Colonic mucosa (tissue), 4 donors: ENCODE measurements around the gene MTR. TPM values are rescaled to one million over a fixed set of nuclear protein-coding genes. Genes with fewer than 3 reads are reported as not detected.

Experiments used
- DNase-seq: peaks from one replicate; pipeline ENCODE4 v3.0.0-alpha.2; 2020
- H3K27ac ChIP-seq: fragments of 200-600 bp; one replicate; pipeline ENCODE4 v1.8.0; 2021
- H3K27me3 ChIP-seq: fragments of 200-600 bp; one replicate; pipeline ENCODE4 v1.8.0; 2021
- H3K36me3 ChIP-seq: fragments of 200-600 bp; one replicate; pipeline ENCODE4 v1.8.0; 2021
- H3K4me1 ChIP-seq: fragments of 200-600 bp; one replicate; pipeline ENCODE4 v1.8.0; 2021; ENCODE audit warnings: mild to moderate bottlenecking
- H3K4me3 ChIP-seq: fragments of 200-600 bp; one replicate; pipeline ENCODE4 v1.8.0; 2021
- H3K9ac ChIP-seq, 2 donors: one replicate each; pipeline ENCODE4 v1.7.0; 2013; ENCODE audit warnings: control low read depth in 2 of 2, low read depth in 2 of 2, low read length in 2 of 2
- H3K9me3 ChIP-seq: fragments of 200-600 bp; one replicate; pipeline ENCODE4 v1.8.0; 2021
- intact Hi-C: fragments of 100-400 bp; cut with DNase I; formaldehyde crosslinking; loops from one replicate; pipeline ENCODE4 v1.14.1; 2022
- total RNA-seq, 2 donors: library from RNA; stranded (reverse); fragmentation: NEBNext Ultra II Directional in 1 of 2; extraction: Animal tissue kit (Norgen Biotek cat#: 25700) in 1 of 2; gene quantifications; one replicate each; pipeline ENCODE4 v1.2.1, GENCODE V29; 2021
- TF ChIP-seq, protein P1 (sequence below): fragments of 200-600 bp; IDR thresholded peaks from one replicate; pipeline ENCODE4 v1.8.0; 2022; ENCODE audit warnings: antibody characterized with exemption, mild to moderate bottlenecking
- donor health status: healthy.
- donor health status: DM: no; HTN: no; CAD: no.
- donor health status: DM: no; HTN: no; CAD: no.

MTR gene
- total RNA-seq, 2 donors from 2014 or later, result 20.5 to 24.4 TPM

- TF ChIP-seq, protein P1, sequence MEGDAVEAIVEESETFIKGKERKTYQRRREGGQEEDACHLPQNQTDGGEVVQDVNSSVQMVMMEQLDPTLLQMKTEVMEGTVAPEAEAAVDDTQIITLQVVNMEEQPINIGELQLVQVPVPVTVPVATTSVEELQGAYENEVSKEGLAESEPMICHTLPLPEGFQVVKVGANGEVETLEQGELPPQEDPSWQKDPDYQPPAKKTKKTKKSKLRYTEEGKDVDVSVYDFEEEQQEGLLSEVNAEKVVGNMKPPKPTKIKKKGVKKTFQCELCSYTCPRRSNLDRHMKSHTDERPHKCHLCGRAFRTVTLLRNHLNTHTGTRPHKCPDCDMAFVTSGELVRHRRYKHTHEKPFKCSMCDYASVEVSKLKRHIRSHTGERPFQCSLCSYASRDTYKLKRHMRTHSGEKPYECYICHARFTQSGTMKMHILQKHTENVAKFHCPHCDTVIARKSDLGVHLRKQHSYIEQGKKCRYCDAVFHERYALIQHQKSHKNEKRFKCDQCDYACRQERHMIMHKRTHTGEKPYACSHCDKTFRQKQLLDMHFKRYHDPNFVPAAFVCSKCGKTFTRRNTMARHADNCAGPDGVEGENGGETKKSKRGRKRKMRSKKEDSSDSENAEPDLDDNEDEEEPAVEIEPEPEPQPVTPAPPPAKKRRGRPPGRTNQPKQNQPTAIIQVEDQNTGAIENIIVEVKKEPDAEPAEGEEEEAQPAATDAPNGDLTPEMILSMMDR, result no peak
- Histone ChIP-seq H3K9me3 (no peaks in the 10 kb centered on the region), H3K27me3 (no peaks in the 10 kb centered on the region), H3K36me3 (no peaks in the 10 kb centered on the region), H3K9ac (no peak overlapping the region), H3K4me3 (no peak overlapping the region), H3K27ac (no peak overlapping the region), H3K4me1 (no peaks in the 10 kb centered on the region)
- intact Hi-C loops, result no loop called here
- no peak for DNase-seq
These were observed 119.3 kb downstream of the MTR start for GRCh38 chr1:236914375-236914774.

- Histone ChIP-seq H3K27ac (no peak overlapping the region), H3K4me3 (no peak overlapping the region), H3K36me3 (no peaks in the 10 kb centered on the region), H3K27me3 (no peaks in the 10 kb centered on the region), H3K9ac (no peak overlapping the region), H3K4me1 (no peaks in the 10 kb centered on the region), H3K9me3 (no peaks in the 10 kb centered on the region)
- TF ChIP-seq, protein P1, result no peak
- intact Hi-C loops, result no loop called here
- DNase-seq, result no peak
These were observed 121.2 kb downstream of the MTR start for GRCh38 chr1:236916131-236916800.

- Histone ChIP-seq H3K4me1 (no peaks in the 10 kb centered on the region), H3K27ac (no peak overlapping the region), H3K36me3 (no peaks in the 10 kb centered on the region), H3K27me3 (no peaks in the 10 kb centered on the region), H3K9ac (no peak overlapping the region), H3K9me3 (no peaks in the 10 kb centered on the region), H3K4me3 (no peak overlapping the region)
- TF ChIP-seq, protein P1, result no peak
- no peak for DNase-seq
- intact Hi-C loops, result no loop called here
These were observed 122.4 kb downstream of the MTR start for GRCh38 chr1:236917448-236917847.

DNA sequence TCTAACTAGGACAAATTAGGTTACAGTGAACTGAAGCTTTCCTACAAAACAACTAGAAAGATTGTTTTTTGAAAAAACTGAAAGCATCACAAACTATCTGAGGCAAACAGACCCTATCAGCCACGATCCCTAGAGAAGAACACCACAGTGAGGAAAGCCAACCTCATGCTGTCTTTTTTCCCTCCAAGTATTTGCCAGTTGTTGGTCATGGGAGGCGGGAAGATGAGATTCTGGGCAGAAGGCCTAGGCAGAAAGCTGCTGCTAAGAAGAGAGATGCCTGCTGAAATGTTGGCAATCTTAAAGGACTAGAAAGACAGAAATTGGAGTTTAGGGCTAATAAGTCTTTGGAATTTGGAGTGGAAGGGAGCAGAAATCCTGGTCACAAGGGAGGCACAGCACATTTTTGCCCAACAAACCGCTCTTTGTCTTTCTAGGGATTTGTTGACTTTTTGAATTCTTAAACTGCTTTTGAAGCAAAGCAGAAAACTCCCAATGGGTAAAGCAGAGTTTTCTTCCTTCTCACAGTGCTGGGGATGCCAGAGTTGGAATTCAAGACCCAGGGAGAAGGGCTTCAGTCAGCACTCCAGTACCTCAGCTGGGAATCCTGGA is 125.3 kb downstream of the MTR start:
- no peaks in the 10 kb centered on the region for H3K4me1 ChIP-seq
- intact Hi-C loops, result no loop called here

DNA sequence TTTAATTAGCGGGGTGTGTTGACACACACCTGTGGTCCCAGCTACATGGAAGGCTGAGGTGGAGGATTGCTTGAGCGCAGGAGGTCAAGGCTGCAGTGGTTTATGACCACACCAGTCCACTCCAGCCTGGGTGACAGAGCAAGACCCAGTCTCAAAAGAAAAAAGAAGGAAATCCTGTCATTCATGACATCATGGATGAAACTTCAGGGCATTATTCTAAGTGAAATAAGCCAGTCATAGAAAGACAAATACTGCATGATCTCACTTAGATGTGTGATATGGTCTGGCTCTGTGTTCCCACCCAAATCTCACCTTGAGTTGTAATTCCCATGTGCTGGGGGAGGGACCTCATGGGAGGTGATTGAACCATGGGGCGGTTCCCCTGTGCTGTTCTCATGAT is 126.5 kb downstream of the MTR start:
- no peak for DNase-seq
- no peaks in the 10 kb centered on the region for H3K4me1 ChIP-seq
- no peaks in the 10 kb centered on the region for H3K9me3 ChIP-seq
- no peak overlapping the region for H3K4me3 ChIP-seq
- H3K9ac ChIP-seq, result no peak overlapping the region
- no peaks in the 10 kb centered on the region for H3K27me3 ChIP-seq
- no peak overlapping the region for H3K27ac ChIP-seq
- intact Hi-C loops, result no loop called here
- TF ChIP-seq, protein P1, result no peak
- H3K36me3 ChIP-seq, result no peaks in the 10 kb centered on the region

More for the DNA sequence above, 125.3 kb downstream of the MTR start:
- no peak overlapping the region for H3K27ac ChIP-seq
- no peaks in the 10 kb centered on the region for H3K27me3 ChIP-seq
- H3K36me3 ChIP-seq, result no peaks in the 10 kb centered on the region
- DNase-seq, result no peak
- no peak overlapping the region for H3K9ac ChIP-seq
- TF ChIP-seq, protein P1, result no peak
- H3K9me3 ChIP-seq, result no peaks in the 10 kb centered on the region
- H3K4me3 ChIP-seq, result no peak overlapping the region
